HepG2 (cell line): ENCODE results near the gene CD79A. TPM values are rescaled to one million over a fixed set of nuclear protein-coding genes. Genes with fewer than 3 reads are reported as not detected.

Experiments
- ARID5B ChIP-seq: IDR thresholded peaks from 2 replicates; pipeline ENCODE4 v1.4.0; 2020; ENCODE audit warnings: mild to moderate bottlenecking, missing genetic modification reagents
- ATF6 ChIP-seq: sonication (generic); formaldehyde crosslinking; conservative IDR thresholded peaks from 2 replicates; pipeline ENCODE4 v1.4.0; 2020; ENCODE audit warnings: missing genetic modification reagents
- MLXIP ChIP-seq: sonication (generic); formaldehyde crosslinking; IDR thresholded peaks from 2 replicates; pipeline ENCODE4 v1.9.0; 2021; ENCODE audit warnings: missing genetic modification reagents, borderline replicate concordance
- RBAK ChIP-seq: sonication (generic); formaldehyde crosslinking; IDR thresholded peaks from 2 replicates; pipeline ENCODE4 v1.5.1; 2020; ENCODE audit warnings: mild to moderate bottlenecking, missing genetic modification reagents
- RERE ChIP-seq: IDR thresholded peaks from 2 replicates; pipeline ENCODE4 v1.6.1; 2016; ENCODE audit warnings: low read depth, missing genetic modification reagents, missing compliant biosample characterization
- SALL2 ChIP-seq: sonication (generic); formaldehyde crosslinking; IDR thresholded peaks from 2 replicates; pipeline ENCODE4 v1.8.1; 2023; ENCODE audit warnings: mild to moderate bottlenecking, missing genetic modification reagents, inconsistent platforms
- SCMH1 ChIP-seq: sonication (generic); formaldehyde crosslinking; IDR thresholded peaks from 2 replicates; pipeline ENCODE4 v1.9.0; 2021; ENCODE audit warnings: missing genetic modification reagents, mild to moderate bottlenecking, borderline replicate concordance
- SIX1 ChIP-seq: sonication (generic); formaldehyde crosslinking; IDR thresholded peaks from 2 replicates; pipeline ENCODE4 v1.4.0; 2020; ENCODE audit warnings: missing genetic modification reagents, borderline replicate concordance
- SNAI1 ChIP-seq: sonication (generic); formaldehyde crosslinking; IDR thresholded peaks from 2 replicates; pipeline ENCODE4 v1.5.0; 2020; ENCODE audit warnings: mild to moderate bottlenecking, missing genetic modification reagents, borderline replicate concordance
- SOX13 ChIP-seq, 3 experiments: fragments of 450-650 bp in 1 of 3; sonication (generic) in 1 of 3; formaldehyde crosslinking in 1 of 3; IDR thresholded peaks in 2 of 3; conservative IDR thresholded peaks in 1 of 3; 2 replicates each; pipeline versions ENCODE4 v1.5.0 to v1.6.1; 2016 to 2020; ENCODE audit warnings: antibody characterized with exemption in 1 of 3, mild to moderate bottlenecking in 1 of 3, missing compliant biosample characterization in 1 of 3, missing genetic modification reagents in 1 of 3, moderate library complexity in 1 of 3
- SP1 ChIP-seq, 2 experiments: fragments of 450-650 bp in 1 of 2; sonication (generic) in 1 of 2; formaldehyde crosslinking in 1 of 2; IDR thresholded peaks; 2 replicates each; pipeline versions ENCODE4 v1.4.0 to v1.6.1; 2016 to 2020; ENCODE audit warnings: missing genetic modification reagents in 1 of 2
- ZNF335 ChIP-seq: sonication (generic); formaldehyde crosslinking; IDR thresholded peaks from 2 replicates; pipeline ENCODE4 v1.4.0; 2020; ENCODE audit warnings: missing genetic modification reagents
- ZNF451 ChIP-seq: sonication (generic); formaldehyde crosslinking; IDR thresholded peaks from 2 replicates; pipeline ENCODE4 v1.5.0; 2020; ENCODE audit warnings: mild to moderate bottlenecking, missing genetic modification reagents
- ZNF563 ChIP-seq: sonication (generic); formaldehyde crosslinking; IDR thresholded peaks from 2 replicates; pipeline ENCODE4 v1.8.0; 2022; ENCODE audit warnings: mild to moderate bottlenecking, moderate library complexity, missing genetic modification reagents
- ZNF670 ChIP-seq: sonication (generic); formaldehyde crosslinking; IDR thresholded peaks from 2 replicates; pipeline ENCODE4 v1.8.0; 2022; ENCODE audit warnings: mild to moderate bottlenecking, missing genetic modification reagents, borderline replicate concordance
- polyA plus RNA-seq, 8 experiments: library from polyadenylated mRNA; depleted of rRNA in 3 of 8; stranded (reverse) in 7 of 8; unstranded in 1 of 8; fragments of >200 nt; fragmentation: Illumina TruSeq in 4 of 8; extraction: Trizol in 4 of 8; gene quantifications; 2 replicates each; pipeline versions ENCODE4 v1.2.1 to v1.2.3, GENCODE V29; 2011 to 2016; ENCODE audit warnings: low read depth in 4 of 8, missing spikeins in 1 of 8, mixed read lengths in 1 of 8; ENCODE audit not compliant: insufficient read depth in 1 of 8
- total RNA-seq, 5 experiments: library from RNA; depleted of rRNA; stranded (reverse); fragments of >200 nt; fragmentation: Illumina TruSeq; extraction: Trizol; gene quantifications; 2 replicates each; pipeline ENCODE4 v1.2.3, GENCODE V29; 2016; ENCODE audit warnings: low read depth in 1 of 5

CD79A gene
- total and polyA plus RNA-seq, 2 of the 13 experiments (the other 11 are each of a cell fraction or from before 2014, with no cell fraction given) = 0.24 to 0.33 TPM

GRCh38 chr19:41893899-41894298, 16.8 kb downstream of the CD79A start (continued):
- no peak for TF ChIP-seq RERE (CRISPR knock-in tag)
- TF ChIP-seq SIX1 = no peak
- TF ChIP-seq SALL2 (CRISPR knock-in tag) = no peak
- TF ChIP-seq ZNF563 = no peak
- TF ChIP-seq ARID5B (CRISPR knock-in tag) = no peak
- no peak for TF ChIP-seq SP1 (IDR thresholded peaks at IDR 0.05)
- no peak for TF ChIP-seq SP1 (CRISPR knock-in tag; IDR thresholded peaks at IDR 0.05)
- no peak for TF ChIP-seq ATF6
- TF ChIP-seq ZNF335 (CRISPR knock-in tag) = no peak
- no peak for TF ChIP-seq SOX13 (IDR thresholded peaks at IDR 0.05)
- TF ChIP-seq SOX13 (CRISPR knock-in tag; conservative IDR thresholded peaks at IDR 0.05 in 1 of 2, IDR thresholded peaks at IDR 0.05 in 1 of 2) = no peak
- TF ChIP-seq MLXIP (CRISPR knock-in tag) = no peak
- no peak for TF ChIP-seq SCMH1 (CRISPR knock-in tag)
- TF ChIP-seq ZNF451 (CRISPR knock-in tag) = no peak
- no peak for TF ChIP-seq SNAI1 (CRISPR knock-in tag)
- TF ChIP-seq ZNF670 (CRISPR knock-in tag) = no peak
- no peak for TF ChIP-seq RBAK (CRISPR knock-in tag)
